Esophagus mucosa (tissue), 1 donor: ENCODE measurements around the gene DNAJB1. TPM values are rescaled to one million over a fixed set of nuclear protein-coding genes. Genes with fewer than 3 reads are reported as not detected.
"Not testable (repeated sequence)": the region's sequence is repeated elsewhere in the genome, so short reads cannot be mapped to it uniquely, and the experiment has no call there.

Experiments
- ATAC-seq: fragments of 200-7000 bp; cut with Tn5 transposase; one replicate; pipeline ENCODE4 v1.9.1; 2020
- total RNA-seq: library from RNA; stranded (reverse); gene quantifications from one replicate; pipeline ENCODE4 v1.2.4, GENCODE V29; 2023
- donor health status: DM: yes; HTN: yes; CAD: no.

The DNAJB1 gene
- total RNA-seq, 1 donor from 2014 or later: 337 TPM

DNA sequence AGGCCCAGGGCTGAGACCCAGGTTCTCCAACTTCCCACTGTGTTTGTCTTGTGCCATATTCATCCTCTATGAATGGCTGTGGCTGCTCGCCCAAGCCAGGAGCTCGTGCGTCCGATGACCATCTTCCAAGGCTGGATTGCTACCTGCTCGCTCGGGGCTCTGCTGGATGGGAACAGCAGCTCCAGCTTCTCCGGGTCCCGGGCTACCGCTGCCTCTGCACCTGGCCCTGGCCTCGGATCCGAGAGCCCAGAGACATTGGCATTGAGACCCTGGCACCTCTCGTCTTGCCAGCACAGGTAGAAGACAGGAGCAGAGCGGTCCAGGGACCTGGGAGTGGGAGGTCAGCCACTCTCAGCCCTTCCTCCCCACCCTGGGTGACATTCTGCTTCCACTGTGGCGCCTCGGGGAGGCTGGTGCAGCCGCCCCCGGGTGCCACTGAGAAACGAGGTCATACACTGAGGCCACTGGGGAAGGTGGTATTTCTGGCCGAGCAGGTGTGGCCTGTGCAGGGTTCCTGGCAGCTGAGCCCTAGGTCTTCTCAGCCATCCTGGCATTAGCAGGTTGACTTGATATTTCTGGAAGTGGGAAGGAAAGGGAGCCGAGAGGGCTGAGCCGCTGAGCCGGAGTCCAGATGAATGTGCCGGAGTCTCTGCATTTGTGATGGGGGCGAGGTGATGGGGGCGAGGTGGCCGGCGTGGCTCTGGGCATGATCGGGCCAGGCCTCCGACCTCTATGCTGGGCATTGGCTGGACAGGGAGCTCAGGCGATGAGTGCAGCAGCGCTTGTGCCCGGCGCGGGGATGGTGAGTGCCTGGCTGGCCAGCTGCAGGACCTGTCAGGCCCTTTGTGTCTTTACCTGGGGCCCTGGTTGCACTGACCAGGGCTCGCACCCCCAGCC is 35.1 kb upstream of the DNAJB1 start:
- ATAC-seq: peak; percentile 20

DNA sequence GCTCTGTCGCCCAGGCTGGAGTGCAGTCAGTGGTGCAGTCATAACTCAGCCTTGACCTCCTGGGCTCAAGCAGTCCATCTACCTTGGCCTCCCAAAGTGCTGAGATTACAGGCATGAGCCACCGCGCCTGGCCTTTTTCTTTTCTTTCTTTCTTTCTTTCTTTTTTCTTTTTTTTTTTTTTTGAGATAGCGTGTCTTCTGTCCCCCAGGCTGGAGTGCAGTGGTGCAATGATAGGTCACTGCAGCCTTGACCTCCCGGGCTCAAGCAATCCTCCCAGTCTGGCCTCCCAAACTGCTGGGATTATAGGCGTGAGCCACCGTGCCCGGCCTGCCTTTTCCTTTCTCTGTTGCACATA is 33.8 kb upstream of the DNAJB1 start:
- ATAC-seq: not testable (repeated sequence)

DNA sequence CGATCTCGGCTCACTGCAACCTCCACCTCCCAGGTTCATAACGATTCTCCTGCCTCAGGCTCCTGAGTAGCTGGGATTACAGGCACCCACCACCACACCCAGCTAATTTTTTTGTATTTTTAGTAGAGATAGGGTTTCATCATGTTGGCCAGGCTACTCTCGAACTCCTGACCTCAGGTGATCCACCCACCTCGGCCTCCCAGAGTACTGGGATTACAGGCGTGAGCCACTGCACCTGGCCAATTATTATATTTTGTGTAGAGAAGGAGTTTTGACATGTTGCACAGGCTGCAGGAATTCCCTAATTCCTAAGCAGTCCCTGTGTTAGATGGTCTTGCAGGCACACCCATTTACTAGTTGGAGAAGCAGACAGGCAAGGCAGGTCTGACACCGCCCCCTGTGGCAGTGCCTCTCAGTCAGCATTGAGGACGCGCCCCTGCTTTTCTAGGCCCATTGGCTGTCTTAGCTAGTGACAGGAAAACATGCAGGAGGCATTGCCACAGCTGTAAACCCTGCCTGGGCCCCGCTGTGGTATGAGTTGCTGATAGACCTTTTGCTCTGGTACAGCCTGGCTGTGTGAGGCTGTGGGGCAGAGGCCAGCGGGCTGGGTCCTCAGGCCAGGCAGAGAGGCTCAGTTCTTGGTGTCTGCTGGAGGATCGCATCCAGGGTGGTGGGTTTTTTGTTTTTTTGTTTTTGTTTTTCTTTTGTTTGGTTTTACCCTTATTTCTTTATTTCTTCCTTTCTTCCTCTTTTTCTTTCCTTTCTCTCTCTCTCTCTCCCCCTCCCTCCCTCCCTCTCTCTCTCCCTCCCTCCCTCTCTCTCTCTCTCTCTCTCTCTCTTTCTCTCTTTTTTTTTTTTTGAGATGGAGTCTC is 33.2 kb upstream of the DNAJB1 start:
- ATAC-seq: peak; percentile 68

DNA sequence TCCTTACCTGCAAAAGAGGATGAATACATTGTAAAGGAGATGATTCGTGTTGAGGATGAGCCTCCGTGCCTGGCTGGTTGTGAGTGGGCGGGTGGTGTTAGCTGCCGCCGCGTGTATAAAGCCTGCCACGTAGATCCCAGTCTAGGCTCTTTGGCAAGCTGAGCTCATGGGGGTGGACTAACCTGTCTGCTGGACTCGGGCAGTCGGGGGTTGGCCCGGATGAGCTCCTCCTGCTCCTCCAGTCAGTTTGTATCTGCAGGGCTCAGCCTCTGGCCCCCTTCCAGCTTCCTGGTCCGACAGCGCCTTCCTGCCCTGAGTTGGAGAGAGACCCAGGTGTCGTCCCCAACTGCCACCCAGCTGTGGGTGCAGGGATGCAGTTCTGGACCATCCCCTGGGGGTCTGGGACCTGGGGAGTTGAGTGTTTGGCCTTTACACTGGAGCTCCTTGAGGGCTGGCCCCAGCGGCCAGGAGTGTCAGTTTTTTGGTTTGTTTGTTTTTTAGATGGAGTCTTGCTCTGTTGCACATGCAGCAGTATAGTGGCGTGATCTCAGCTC is 32.1 kb upstream of the DNAJB1 start:
- peak; percentile 71 for ATAC-seq

DNA sequence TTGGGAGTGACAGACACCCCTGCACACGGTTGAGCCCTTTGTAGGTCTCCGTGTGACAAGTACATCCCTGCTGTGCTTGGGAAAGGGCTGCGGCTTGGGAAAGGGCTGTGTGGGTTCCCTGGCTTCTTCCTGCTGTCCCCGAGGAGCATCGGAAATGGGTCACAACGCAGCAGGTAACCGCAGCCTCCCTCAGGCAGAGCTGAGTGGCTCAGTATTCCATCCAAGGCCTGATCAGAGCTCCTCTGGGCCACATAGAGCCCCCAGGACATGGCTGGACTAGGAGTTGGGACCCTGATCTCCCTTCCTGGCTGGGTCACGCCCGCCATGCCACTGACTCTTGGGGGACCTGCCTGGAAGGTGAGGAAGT is 27.5 kb upstream of the DNAJB1 start:
- ATAC-seq: no peak

DNA sequence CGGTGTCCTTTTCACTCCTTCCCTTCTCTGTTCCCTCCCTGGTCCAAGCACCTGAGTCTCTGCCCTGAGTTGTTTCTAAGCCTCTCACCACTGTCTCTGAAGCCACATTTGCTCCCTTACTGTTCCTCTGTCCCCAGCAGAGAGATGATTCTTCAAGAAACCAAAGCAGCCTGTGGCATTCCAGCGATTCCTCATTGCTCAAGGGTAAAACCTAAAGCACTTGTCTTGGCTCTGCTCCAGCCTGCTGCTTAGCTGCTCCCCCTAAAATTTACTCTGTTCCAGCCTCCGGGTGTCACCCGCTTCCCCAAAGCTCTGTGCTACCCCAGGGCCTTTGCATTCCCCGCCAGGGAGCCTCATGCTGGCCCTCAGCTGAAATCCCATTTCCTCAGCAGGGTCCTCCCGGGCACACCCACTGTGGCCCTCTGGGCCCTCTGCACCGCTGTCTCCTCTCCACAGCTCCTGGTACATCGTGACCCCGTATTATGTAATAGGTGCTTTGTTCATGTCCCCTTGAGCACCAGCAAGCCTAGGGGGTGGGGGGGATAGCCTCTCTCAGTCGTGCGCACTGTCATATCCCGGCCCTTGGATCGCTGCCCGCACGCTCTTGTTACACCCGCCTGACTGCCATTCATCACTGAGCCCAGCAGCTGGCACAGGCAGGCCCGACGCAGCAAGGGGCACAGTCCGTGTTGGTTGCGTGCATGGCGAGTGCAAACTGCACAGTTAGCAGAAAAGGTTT is 26.9 kb upstream of the DNAJB1 start:
- ATAC-seq: peak; percentile 67

DNA sequence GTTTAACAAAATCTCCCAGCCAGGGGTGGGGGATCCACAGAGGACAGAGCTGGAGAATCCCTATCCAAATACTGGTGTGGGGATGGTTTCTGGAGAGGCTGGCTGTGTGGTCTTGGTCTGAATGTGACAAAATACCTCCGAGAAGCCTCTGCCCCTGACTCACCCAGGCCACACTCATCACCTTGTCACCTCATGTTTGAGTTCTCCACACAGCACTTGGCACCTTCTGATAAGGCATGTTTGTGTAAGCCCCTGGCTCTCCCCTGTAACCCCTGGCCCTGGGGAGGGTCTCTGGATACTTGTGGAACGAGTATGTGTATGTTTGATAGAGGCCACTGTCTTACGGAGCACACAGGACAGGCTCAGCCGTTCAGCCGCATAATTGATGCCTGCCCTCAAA is 25.9 kb upstream of the DNAJB1 start:
- ATAC-seq: peak; percentile 30

DNA sequence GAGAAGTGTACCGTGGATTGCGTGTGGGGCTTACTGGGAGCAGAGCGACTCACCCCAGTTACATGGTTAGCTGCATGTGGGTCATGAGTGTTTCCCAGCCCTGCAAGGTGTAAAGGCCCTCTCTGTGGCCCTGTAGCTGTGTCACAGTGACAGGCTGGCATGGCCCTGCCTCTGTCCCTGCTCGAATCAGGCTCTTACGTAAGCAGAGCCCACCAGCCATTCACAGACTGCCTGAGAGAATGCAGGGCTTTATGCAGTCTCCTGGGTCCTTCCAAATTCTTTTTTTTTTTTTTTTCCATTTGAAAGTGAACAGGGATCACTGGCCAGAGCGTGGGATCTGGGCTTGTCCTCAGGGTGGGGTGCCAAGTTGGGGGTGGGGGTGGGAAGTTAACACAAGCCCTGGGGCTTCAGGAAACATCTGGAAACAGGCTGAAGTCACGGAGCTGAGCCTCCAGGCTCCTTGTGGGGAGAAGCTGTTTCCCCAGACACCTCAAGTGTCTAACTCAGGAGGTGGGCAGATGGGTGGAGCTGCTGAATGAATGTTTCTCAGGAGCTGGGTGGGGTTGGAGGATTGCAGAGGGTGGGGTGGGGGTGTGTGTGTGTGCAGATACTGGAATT is 24.6 kb upstream of the DNAJB1 start:
- peak; percentile 69 for ATAC-seq

DNA sequence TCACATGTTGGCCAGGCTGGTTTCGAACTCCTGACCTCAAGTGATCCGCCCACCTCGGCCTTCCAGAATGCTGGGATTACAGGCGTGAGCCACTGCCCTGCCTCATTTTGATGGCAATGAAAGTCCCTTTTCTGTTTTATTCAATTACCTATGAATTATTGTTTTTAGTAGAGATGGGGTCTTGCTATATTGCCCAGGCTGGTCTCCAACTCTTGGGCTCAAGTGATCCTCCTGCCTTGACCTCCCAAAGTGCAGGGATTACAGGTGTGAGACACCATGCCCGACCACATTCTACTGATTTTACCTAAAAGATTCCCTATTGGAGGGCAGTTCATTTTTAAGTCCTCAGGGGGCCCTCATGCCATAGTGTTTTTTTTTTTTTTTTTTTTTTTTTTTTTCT is 23.8 kb upstream of the DNAJB1 start:
- not testable (repeated sequence) for ATAC-seq

DNA sequence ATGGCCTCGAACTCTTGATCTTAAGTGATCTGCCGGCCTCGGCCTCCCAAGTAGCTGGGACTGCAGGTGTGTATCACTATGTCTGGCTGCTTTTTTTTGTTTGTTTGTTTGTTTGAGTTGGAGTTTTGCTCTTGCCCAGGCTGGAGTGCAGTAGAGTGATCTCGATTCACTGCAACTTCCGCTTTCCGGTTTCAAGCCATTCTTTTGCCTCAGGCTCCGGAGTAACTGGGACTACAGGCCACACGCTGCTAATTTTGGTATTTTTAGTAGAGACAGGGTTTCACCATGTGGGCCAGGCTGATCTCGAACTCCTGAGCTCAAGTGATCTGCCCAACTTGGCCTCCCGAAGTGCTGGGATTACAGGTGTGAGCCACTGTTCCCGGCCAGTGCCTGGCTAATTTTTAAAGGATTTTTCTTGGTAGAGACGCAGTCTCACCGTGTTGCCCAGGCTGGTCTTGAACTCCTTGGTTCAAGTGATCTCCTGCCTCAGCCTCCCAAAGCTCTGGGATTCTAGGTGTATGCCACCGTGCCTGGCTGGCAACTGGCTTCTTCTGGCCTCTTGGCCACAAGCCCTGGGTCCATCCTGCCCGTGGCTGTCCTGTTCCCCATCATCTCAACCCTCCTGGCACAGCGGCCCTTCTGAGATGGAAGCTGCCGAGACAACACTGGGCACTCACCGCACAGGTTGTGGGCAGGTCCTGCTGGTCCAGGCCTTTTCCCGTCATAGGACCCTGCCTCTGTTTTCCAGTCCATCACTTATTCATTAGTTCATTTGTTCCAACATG is 22.7 kb upstream of the DNAJB1 start:
- ATAC-seq: no peak

DNA sequence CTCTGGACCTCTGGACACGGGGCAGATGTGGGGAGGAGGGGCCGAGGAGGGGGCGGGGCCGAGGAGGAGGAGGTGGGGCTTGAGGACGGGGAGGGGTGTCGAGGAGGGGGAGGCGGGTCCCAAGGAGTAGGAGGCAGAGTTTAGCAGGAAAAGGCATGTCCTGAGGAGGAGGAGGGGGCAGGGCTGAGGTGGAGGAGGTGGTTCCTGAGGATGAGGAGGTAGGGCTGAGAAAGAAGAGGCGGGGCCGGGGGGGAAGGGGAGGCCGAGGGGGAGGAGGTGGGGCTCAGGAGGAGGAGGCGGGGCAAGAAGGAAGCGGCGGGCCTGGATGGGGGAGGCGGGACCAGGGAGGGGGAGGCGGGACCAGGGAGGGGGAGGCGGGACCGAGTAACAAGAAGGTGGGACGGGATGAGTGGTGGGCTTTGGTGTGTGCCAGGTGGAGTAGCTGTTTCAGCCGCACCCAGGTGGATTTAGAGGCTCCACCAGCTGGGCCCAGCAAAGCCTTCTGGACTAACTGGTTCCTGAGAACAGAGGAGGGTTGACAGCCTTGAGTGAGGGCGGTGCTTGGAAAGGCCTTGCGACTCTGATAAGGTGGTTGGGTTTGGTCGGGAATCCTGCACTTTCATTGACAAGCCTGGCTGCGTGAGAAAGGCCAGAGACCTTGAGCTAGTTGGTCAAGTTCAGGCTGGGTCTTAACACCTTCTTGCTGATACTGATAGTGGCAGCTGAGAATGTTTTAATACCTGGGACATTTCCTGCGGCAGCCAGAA is 18.9 kb upstream of the DNAJB1 start:
- ATAC-seq: peak; percentile 92

DNA sequence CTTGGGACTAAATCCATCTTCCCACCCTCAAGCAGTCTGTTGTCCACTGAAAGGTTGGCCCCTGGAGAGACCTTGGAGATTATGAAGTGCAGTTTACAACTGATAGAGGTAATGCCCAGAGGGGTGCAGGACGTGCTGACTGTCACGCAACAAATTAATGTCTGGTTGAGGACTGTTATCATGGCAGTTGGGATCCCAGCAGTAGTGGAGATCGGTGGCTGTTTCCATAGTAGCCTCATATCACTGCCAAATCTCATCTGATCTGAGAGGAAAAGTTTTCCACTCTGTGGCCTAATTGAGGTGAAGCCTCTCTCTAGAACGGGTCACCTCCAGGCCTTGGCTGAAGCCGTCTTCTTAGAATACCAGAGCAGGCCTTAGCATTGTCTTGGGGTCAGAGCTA is 15.3 kb upstream of the DNAJB1 start:
- ATAC-seq: no peak

DNA sequence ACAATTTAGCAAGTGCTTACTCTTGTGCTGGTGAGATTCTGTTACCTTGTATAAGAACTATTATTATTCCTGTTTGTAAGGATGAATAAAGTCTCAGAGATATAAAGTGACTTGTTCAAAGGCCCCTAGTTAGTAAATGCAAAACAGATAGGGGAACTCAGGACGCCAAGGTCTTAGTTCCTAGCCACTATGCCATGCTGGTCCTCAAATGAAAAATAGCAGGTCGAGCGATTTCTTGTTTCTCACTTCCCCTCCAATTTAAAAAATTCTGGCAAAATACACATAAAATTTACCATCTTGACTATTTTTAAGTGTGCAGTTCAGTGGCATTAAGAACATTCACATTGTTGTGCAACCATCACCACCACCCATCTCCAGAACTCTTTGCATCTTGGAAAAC is 12.3 kb upstream of the DNAJB1 start:
- ATAC-seq: no peak

DNA sequence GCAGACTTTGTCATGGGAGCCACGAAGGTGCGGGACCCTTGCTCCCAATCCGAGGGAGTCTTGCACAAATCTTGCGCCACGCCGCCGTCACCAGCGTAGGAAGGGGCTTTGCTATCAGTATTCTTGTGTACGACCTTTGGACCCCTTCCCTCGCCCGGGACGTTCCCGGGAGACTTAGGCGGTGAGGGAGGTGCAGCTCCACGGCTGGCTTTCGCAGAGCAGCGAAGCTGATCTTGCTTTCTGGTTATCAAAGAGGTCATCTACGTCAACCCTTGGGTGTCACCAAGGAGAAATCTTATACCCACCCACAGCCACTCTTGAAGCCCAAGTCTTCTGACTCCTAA is 11.8 kb upstream of the DNAJB1 start:
- no peak for ATAC-seq

DNA sequence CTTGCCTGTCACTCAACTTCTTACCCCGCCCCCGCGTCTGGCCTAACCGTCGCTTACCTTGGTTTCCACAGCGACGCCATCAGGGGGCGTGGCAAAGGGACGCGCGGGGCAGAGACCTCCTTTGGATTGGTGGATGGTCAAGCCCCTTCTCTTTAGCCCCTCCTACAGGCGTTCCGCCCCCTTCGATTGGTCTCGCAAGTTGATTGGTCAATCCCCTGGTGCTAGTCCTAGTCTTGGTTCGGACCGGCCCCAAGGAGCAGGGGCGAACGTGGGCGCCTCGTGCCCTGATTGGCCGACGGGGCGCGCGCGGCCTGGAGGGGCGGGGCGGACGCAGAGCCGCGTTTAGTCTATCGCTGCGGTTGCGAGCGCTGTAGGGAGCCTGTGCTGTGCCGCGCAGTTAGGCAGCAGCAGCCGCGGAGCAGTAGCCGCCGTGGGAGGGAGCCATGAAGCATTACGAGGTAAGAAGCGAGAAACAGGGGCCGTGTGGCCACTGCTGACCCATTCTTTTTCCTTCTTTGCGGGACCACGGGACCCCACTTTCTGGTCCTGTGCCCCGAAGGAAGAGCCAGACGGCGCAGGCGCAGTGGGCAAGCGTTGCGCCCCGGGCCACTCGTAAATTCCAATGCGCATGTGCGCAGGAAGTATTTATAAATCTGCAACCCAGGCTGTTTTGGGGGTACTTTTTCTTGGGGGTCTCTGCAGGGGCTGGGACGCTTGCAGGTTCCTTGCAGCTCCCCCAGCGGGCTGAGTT is 11.2 kb upstream of the DNAJB1 start, which contains the start of gene TECR:
TECR (plus strand) TSS at position 341 of the 751 bp plus-strand sequence; CDS start at position 444, 103 bp downstream.
- ATAC-seq: peak; percentile 94

DNA sequence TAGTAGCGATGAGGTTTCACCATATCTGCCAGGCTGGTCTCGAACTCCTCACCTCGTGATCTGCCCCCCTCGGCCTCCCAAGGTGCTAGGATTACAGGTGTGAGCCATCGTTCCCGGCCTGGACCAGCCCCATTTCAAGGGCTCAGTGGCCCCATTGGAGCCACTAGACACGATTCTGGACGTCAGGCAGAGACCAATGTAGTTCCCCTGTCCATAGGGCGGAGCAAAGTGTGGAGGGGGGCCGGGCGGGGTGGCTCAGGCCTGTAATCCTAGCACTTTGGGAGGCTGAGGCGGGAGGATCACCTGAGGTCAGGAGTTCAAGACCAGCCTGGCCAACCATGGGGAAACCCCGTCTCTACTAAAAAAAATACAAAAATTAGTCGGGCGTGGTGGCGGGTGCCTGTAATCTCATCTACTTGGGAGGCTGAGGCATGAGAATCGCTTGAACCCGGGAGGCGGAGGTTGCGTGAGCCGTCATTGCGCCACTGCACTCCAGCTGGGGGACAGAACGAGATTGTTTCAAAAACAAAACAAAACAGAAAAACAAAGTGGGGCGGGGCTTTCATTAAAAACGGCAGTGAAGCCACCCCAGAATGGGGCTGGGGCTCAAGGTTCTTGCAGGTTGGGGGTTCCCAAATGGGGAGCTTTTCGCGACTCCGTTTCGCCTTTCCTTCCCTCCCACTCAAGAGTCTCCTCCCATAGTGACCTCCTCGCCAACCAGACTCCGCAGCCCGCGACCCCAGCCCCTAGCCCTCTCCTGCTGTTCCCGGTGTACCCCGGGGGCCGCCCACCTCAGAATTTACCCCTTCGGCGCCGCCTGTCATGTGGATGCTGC is 10.4 kb upstream of the DNAJB1 start:
- ATAC-seq: no peak

DNA sequence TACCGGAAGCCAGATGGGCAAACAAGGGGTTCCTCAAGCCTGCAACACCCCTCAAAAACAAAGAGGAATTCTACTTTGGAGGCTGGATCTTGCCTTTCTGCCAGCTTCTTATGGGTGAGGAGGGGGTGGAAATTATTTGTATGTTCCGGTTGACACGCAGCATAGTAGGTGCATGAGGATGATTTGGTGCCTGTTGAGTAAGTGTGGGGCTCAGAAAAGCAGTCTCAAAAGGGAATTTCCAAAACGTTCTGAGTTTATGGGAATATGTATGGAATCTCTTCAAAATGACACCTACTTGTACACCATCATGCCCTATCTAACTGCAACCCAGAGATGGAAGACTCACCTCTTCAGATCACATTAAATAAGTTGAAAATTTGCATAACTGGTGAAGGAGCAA is 8.2 kb upstream of the DNAJB1 start:
- ATAC-seq: no peak

DNA sequence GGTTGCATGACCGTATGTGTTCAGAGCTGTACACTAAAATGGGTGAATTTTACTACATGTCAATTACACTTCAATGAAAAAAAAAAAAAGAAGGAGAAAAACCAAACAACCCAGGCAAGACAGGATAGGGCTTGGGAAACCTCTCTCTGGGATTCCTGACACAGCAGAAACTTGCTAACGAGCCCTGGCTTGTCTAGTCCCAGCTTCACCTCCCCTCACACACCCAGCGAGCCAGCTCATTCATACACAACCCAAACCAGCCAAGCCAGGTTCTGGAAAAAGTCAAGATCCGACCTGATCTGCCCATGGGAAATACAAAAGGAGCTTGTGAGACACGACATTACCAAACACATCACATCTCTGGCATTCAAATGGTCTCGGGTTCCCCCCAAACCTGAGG is 7.5 kb upstream of the DNAJB1 start:
- peak; percentile 56 for ATAC-seq

DNA sequence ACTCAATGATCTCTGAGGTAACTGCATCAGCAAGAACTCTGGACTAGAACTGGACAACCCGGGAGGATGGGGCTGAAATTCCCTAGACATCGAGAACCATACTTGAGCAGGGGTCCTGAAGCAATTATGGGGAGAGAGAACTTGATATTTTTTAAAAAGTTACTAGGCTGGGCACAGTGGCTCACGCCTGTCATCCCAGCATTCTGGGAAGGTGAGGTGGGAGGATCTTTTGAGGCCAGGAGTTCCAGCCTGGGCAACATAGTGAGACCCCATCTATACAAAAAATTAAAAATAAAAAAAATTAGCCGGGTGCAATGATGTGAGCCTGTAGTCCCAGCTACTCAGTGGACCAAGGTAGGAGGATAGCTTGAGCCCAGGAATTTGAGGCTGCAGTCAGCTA is 2.3 kb upstream of the DNAJB1 start:
- ATAC-seq: no peak
